ENCODE data around the gene GRAP2. TPM values are rescaled to one million over a fixed set of nuclear protein-coding genes. Genes with fewer than 3 reads are reported as not detected.

Gene GRAP2
- total RNA-seq, 2 experiments from 2014 or later = 183 to 257 TPM

DNA sequence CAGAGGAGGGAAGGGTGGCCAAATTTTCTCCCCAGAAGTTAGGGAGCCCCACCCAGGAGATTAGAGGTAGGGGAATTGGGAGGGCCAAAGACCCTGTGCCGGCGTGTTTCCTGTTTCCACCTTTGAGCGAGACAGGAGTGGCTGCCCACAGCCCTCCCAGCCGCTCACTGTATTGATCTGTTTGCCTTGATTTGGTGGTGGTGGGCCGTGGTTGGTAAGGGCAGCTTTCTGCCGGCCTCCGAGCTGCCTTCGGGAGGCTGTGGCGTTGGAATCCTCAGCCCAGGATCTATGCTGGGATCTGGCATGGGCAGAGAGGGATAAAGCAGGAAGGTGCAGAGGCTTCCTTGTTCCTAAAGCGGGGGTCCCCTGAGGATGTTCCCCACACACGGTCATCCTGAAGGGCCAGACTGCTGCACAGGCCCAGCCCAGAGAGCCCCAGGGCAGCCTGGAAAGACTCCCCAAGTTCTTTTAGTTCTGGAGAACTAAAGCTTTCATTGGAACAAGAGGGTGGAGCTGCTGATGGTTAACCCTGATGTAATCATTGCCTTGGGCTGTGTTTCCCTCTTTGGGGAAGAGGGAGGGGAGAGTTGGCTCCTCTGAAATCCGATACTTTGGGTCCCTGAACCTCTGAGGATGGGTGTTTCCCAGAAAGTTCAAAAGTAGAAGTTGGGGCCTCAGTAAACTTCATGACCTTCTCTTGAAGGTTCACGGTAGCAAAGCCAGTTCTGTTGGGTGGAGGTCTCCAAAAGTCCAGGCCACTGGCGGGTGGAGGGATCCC is 101.1 kb downstream of the GRAP2 start:
- CTCF ChIA-PET = interaction anchor here (3.9 kb wide), 1 partner anchor 23 kb away, joined by 11 read pairs; no protein-coding TSS in a partner anchor
- Mint-ChIP-seq H3K4me3 (no peak overlapping the region), H3K36me3 (no peaks in the 10 kb centered on the region), H3K9me3 (ENCODE audit: low read depth) (no peaks in the 10 kb centered on the region), H3K27me3 (peaks cover 40% of the 10 kb centered on the region), H3K27ac (no peak overlapping the region), H3K4me1 (no peaks in the 10 kb centered on the region)
- DNase-seq (no peak), ATAC-seq (no peak)

DNA sequence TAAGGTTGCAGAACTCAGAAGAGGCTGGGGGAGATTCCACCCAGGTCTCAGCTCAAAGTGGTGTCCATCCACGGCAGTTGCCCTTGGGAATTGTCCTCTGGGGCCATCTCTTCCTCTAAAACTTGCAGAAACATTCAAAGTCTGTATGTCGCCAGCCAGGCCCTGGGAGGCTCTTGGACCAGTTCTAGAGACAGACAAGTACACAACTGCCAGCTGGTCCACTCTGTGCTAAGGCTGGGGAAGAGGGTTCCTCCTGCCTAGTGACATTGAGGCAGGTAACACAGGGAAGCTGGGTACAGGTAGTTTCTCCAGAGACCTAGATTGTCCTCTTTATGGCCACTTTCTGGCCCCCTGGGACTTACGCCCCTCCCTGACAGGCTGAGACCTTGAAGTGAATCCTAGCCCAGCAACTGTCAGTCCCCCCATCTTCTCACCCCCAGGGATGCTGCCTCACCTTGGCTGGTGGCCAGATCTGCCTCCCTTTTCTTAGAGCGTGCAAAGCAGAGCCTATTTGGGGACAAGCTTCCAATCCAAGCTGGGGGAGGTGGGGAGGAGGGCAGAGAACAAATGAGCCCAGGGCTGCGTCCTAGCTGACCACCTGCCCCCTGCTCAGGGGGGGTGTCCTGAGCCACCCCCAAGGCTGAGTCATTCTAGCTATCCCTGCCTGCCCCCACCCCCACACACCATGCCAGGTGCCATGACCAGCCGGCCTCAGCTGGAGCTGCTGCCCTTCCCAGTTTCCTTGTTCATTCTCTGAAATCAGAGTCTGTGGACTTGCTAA is 102.2 kb downstream of the GRAP2 start:
- Mint-ChIP-seq H3K36me3 (no peaks in the 10 kb centered on the region), H3K4me1 (no peaks in the 10 kb centered on the region), H3K27ac (no peak overlapping the region), H3K27me3 (peaks cover 38% of the 10 kb centered on the region), H3K4me3 (no peak overlapping the region), H3K9me3 (ENCODE audit: low read depth) (no peaks in the 10 kb centered on the region)
- CTCF ChIA-PET = interaction anchor here (0.9 to 3.9 kb wide), 2 partner anchors 21 to 381 kb away, joined by 3 to 11 read pairs; no protein-coding TSS in a partner anchor
- no peak for DNase-seq
- no peak for ATAC-seq

DNA sequence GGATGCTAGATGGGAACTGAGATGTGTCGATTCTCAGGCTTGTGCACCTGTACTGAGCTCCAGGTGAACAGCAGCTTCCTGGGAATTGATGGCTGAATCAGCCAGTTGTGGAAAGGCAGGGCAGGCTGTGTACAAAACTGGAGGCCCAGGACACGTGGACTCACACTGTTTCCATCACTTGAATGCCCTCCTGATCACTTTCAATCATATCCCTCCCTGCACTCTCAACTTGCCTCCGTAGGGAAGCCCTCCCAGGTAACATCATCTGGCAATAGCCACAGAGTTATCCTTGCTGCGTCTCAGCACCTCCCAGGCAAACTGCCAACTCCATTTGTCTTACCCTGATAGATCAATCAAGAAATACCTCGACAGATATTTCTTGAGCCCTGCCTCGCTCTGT is 104.0 kb downstream of the GRAP2 start:
- Mint-ChIP-seq H3K4me3 (no peak overlapping the region), H3K27ac (no peak overlapping the region), H3K36me3 (no peaks in the 10 kb centered on the region), H3K4me1 (no peaks in the 10 kb centered on the region), H3K27me3 (peaks cover 55% of the 10 kb centered on the region), H3K9me3 (ENCODE audit: low read depth) (no peaks in the 10 kb centered on the region)
- ATAC-seq (no peak), DNase-seq (no peak)
- CTCF ChIA-PET = interaction anchor here (3.9 kb wide), 1 partner anchor 20 kb away, joined by 11 read pairs; no protein-coding TSS in a partner anchor

DNA sequence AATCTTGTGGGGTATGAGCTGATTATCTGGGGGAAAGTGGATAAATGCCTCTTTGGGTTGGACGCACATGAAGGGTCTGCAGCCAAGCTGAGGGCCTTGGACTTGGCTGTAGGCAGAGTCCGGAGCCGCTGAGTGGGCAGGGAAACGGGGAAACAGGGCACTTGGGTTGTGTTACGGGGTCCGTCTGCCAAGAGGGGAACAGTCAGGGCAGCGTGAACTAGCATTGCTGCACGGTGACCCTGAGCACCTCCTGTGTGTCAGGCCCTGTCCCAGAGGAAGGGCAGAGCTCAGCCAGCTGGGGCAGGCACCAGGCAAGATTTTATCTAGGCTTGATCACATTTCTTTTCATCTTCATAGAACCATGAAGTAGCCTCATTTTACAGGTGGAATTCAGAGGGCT is 105.8 kb downstream of the GRAP2 start:
- no peak for ATAC-seq
- CTCF ChIA-PET = interaction anchor here (0.9 kb wide), 1 partner anchor 472 kb away, joined by 3 read pairs; no protein-coding TSS in a partner anchor

DNA sequence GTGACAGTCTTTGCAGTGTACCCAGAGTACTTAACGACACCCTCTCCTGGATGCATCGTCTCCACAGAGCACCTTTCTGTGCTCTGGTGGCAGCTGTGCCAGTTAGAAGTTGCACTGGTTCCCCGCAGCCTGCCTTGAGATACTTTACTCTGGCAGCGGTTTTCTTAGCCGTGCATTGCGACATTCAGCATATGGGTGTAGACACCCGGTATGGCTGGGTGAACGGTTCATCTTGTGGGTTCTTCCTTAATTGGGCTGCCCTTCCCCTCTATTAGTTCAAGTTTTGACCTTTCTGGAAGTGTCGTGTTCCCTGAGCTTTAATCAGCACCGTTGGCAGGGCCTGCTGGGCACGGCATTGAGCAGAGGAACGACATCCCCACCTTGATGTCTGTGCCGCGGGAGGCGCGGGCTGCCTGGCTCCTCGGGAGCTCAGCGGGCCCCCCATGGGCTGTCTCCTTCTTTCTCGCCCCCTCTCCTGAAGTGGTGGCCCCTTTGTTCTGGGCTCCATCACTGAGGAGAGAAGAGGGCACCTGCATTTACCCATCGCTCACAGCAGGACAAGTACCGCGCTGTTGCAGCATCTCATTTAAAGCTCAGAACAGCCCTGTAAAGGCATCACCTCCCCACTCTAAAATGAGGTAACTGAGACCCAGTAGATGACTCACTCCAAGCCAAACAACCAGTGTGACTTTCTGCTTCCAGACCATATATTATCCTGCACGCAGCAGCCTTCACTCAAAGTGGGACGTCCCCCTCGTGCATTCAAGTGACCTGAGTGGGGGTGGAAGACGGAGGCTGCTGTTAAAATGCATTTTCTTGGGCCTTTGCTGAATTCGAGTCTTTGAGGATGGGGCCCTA is 107.2 kb downstream of the GRAP2 start:
- no peak for DNase-seq
- Mint-ChIP-seq H3K27ac (no peak overlapping the region), H3K27me3 (peaks cover 51% of the 10 kb centered on the region), H3K4me3 (no peak overlapping the region), H3K9me3 (ENCODE audit: low read depth) (no peaks in the 10 kb centered on the region), H3K36me3 (no peaks in the 10 kb centered on the region), H3K4me1 (no peaks in the 10 kb centered on the region)
- ATAC-seq = no peak
- CTCF ChIA-PET = interaction anchor here (3.7 kb wide), 1 partner anchor 16 kb away, joined by 22 read pairs; no protein-coding TSS in a partner anchor

More for the DNA sequence above, 105.8 kb downstream of the GRAP2 start:
- Mint-ChIP-seq H3K4me3 (no peak overlapping the region), H3K9me3 (ENCODE audit: low read depth) (no peaks in the 10 kb centered on the region), H3K4me1 (no peaks in the 10 kb centered on the region), H3K27me3 (peaks cover 55% of the 10 kb centered on the region), H3K27ac (no peak overlapping the region), H3K36me3 (no peaks in the 10 kb centered on the region)
- no peak for DNase-seq

DNA sequence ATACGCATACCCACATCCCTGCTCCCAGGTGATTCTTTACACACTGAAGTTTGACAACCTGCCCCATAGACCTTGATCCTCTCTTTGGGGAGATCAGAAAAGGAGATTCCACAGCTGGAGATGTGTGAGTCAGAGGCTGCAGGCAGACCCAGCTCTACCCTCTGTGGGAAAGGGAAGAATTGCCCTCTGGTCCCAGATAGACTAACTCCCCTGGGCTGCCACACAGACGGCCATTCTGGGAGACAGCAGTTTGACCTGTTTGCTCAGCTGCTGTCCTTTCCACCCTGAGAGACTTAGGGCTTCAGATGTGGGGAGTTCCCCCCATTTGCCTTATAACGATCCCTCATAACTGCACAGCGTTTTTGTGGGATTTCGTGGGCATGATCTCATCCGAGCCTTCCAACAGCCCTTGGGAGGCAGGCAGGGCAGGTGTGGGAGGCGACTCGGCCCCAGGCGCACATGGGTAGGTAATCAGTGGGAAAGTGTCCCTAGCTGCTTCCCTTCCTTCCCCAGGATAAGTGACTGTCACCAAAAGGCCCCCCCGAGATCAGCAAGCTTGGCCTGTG is 107.9 kb downstream of the GRAP2 start:
- DNase-seq (no peak), ATAC-seq (no peak)
- no peaks in the 10 kb centered on the region for H3K36me3 Mint-ChIP-seq
- no peaks in the 10 kb centered on the region for H3K4me1 Mint-ChIP-seq
- CTCF ChIA-PET = interaction anchor here (1.0 to 3.7 kb wide), 2 partner anchors 8 to 16 kb away, joined by 3 to 22 read pairs; no protein-coding TSS in a partner anchor
- no peak overlapping the region for H3K4me3 Mint-ChIP-seq
- no peaks in the 10 kb centered on the region for H3K9me3 Mint-ChIP-seq (ENCODE audit: low read depth)
- no peak overlapping the region for H3K27ac Mint-ChIP-seq
- H3K27me3 Mint-ChIP-seq = peaks cover 55% of the 10 kb centered on the region

DNA sequence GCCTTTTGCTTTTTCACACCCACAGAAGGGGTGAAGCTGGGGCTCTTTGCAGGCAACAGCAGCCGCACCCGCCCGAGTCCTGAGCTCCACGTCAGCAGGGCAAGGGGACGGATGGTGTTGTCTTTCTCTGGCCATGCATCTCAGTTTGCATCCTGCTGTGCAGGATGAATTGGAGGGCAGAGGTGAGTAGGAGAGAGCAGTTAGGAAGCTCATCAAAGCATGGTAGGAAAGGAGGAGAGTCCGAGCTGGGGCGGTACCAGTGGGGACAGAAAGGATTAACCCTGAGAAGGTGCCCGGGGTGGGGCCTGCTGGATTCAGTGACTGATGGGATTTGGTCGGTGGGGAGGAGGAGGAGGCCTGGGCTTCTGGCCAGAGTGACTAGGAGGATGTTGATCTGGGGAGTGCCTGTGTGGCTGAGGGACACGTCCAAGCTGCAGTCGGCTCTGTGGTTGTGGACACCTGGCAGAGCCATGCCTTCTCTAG is 108.4 kb downstream of the GRAP2 start:
- ATAC-seq = no peak
- DNase-seq = no peak
- H3K27ac Mint-ChIP-seq = no peak overlapping the region
- CTCF ChIA-PET = interaction anchor here (0.7 to 3.7 kb wide), 7 partner anchors 9 to 1068 kb away, joined by 3 to 22 read pairs (median 3); no protein-coding TSS in a partner anchor
- H3K4me3 Mint-ChIP-seq = no peak overlapping the region
- no peaks in the 10 kb centered on the region for H3K9me3 Mint-ChIP-seq (ENCODE audit: low read depth)
- H3K27me3 Mint-ChIP-seq = peaks cover 55% of the 10 kb centered on the region
- no peaks in the 10 kb centered on the region for H3K36me3 Mint-ChIP-seq
- H3K4me1 Mint-ChIP-seq = no peaks in the 10 kb centered on the region

DNA sequence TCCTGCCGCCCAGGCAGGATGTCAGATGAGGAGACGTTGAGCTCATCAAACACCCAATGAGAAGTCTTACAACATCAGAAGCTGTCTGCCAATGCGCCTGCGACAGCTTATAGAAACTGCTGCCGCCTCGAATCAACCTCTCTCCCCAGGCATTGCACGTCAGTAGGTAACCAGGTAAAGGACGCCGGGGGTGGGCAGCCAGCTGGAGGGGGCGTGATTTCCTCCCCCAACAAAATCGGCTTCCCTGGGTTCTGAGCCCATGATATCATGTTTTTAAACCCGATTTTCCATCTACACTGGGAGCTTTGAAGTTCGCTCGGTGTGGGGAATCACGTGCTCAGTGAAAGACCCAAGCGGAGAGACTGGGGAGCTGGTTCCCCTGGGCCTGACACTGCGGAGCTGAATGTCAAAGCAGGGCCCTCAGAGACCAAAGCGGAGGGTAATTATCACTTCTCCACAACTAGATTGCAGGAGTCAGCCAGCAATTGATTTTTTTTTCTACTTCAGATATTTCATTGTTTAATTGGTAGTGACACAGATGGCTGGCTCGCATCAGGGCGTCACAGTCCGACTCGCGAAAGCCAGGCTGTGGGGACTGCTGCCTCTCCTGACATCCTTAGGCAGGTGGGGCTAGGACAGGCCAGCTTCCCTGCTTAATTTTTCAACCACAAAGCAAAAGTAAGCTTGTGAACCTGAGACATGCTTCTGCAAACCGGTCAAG is 109.2 kb downstream of the GRAP2 start:
- DNase-seq = no peak
- Mint-ChIP-seq H3K36me3 (no peaks in the 10 kb centered on the region), H3K27ac (no peak overlapping the region), H3K4me3 (no peak overlapping the region), H3K4me1 (no peaks in the 10 kb centered on the region), H3K9me3 (ENCODE audit: low read depth) (no peaks in the 10 kb centered on the region), H3K27me3 (peaks cover 59% of the 10 kb centered on the region)
- ATAC-seq = no peak
- CTCF ChIA-PET = interaction anchor here (0.7 to 3.7 kb wide), 6 partner anchors 10 to 1069 kb away, joined by 3 to 22 read pairs (median 4); no protein-coding TSS in a partner anchor

DNA sequence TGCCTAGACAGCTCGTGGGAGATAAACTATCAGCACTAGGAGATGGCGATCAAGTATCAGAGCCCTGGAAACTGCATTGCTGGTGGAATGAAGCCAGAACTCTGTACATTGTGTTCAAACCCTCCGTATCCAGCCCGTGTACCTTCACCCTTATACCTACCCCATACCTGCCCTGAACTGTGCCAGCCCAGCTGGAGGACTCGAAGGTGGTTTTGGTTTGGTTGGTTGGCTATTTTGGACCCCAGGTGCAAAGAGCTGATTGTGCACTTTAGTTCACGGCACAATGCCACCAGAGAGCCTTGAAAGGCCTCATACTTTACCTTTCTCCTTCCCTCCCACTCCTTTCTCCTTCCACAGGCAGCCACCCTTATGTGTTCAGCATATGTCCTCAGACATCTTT is 109.9 kb downstream of the GRAP2 start:
- ATAC-seq (no peak), DNase-seq (no peak)
- Mint-ChIP-seq H3K36me3 (no peaks in the 10 kb centered on the region), H3K27me3 (peaks cover 62% of the 10 kb centered on the region), H3K9me3 (ENCODE audit: low read depth) (no peaks in the 10 kb centered on the region), H3K4me1 (no peaks in the 10 kb centered on the region), H3K4me3 (no peak overlapping the region), H3K27ac (no peak overlapping the region)
- CTCF ChIA-PET = interaction anchor here (1.2 to 3.7 kb wide), 3 partner anchors 10 to 476 kb away, joined by 4 to 22 read pairs (median 4); no protein-coding TSS in a partner anchor

DNA sequence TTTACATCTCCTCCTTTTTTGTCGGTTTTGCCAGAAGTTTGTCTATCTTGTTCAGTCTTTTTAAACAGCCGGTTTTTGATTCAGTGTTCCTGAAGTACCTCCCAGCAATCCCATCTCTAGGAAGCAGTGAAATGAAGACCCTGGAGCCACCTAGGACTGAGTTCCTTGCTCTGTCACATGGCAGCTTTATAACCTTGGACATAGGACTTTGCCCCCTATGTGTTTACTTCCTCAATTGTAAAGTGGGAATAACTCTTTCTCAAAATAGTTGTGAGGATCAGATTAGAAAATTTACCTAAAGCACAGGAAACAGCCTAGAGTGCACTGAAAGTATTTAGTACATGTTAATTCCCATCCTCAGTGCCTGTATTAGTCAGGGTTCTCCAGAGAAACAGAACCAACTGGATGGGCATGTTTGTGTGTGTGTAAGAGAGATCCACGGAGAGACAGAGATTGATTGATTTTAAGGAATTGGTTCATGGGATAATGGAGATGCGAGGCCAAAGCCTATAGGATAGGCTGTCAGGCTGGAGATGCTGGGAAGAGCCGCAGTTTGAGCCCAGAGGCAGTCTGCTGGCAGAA is 113.9 kb downstream of the GRAP2 start:
- Mint-ChIP-seq H3K9me3 (ENCODE audit: low read depth) (no peaks in the 10 kb centered on the region), H3K27me3 (peaks cover 32% of the 10 kb centered on the region), H3K4me1 (peaks cover 5% of the 10 kb centered on the region), H3K4me3 (no peak overlapping the region), H3K36me3 (no peaks in the 10 kb centered on the region), H3K27ac (no peak overlapping the region)
- DNase-seq = no peak
- ATAC-seq = no peak
- CTCF ChIA-PET = interaction anchor here (27.0 kb wide), 1 partner anchor 476 kb away, joined by 478 read pairs; the partner anchor contains the start of gene RPS19BP1

DNA sequence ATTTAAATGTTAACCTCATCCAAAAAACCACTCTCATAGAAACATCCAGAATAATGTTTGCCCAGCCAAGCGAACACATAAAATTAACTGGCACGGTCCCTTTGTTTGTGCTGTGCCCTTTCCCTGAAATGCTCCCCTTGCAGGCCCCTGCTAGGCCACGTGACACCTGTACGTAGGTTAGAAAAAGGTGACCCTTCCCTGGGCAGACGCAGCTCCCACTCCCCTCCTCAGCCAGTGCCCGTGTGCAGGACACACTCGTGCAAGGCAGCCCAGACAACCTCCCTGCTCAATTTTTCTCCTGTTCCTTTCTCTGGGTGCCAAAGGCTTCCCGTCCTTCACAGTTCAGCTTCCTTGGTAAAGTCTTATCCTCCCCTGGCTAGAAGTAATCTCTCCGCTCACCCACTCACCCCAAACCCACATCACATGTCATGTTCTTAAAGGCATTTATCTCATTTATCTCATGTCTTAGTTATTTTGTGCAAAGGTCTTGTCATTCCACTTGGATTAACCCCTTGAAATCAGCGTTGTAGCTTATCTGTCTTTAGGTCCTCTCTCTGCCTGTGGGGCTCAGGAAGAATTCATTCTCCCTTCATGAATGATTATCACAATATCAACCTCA is 114.6 kb downstream of the GRAP2 start:
- Mint-ChIP-seq H3K4me3 (no peak overlapping the region), H3K27ac (no peak overlapping the region), H3K4me1 (peaks cover 5% of the 10 kb centered on the region), H3K9me3 (ENCODE audit: low read depth) (no peaks in the 10 kb centered on the region), H3K36me3 (no peaks in the 10 kb centered on the region), H3K27me3 (peaks cover 27% of the 10 kb centered on the region)
- DNase-seq = no peak
- CTCF ChIA-PET = interaction anchor here (1.7 to 27.0 kb wide), 2 partner anchors 10 to 477 kb away, joined by 10 to 478 read pairs; partner anchors contain the start of gene RPS19BP1
- no peak for ATAC-seq

Measured in activated CD8-positive, alpha-beta memory T cell treated with anti-CD3 and anti-CD28 coated beads, Interleukin-2, amount 10 ng/mL, durations not matched to agents 7 days and 5 days (primary cell).